Hepatocyte (in vitro differentiated cells): ENCODE measurements around the gene FITM1. TPM values are rescaled to one million over a fixed set of nuclear protein-coding genes. Genes with fewer than 3 reads are reported as not detected.

ENCODE experiments used
- DNase-seq: peaks from one replicate; pipeline ENCODE4 v3.0.0-alpha.2; 2016; ENCODE audit warnings: low spot score
- H2AFZ ChIP-seq: fragments of 200-600 bp; sonication (generic); 2 replicates; pipeline ENCODE4 v1.6.0; 2016; ENCODE audit warnings: antibody characterized with exemption, mild to moderate bottlenecking
- H3K27ac ChIP-seq: fragments of 200-600 bp; sonication (generic); 2 replicates; pipeline ENCODE4 v1.5.1; 2016; ENCODE audit warnings: mild to moderate bottlenecking
- H3K27me3 ChIP-seq: fragments of 200-600 bp; sonication (generic); 2 replicates; pipeline ENCODE4 v1.6.1; 2016
- H3K36me3 ChIP-seq: fragments of 200-600 bp; sonication (generic); replicated peaks from 2 replicates; pipeline ENCODE4 v1.5.1; 2016; ENCODE audit warnings: low read depth; ENCODE audit not compliant: insufficient read depth
- H3K4me1 ChIP-seq: fragments of 200-600 bp; sonication (generic); 2 replicates; pipeline ENCODE4 v1.5.1; 2016; ENCODE audit warnings: mild to moderate bottlenecking, moderate library complexity; ENCODE audit not compliant: insufficient read depth
- H3K4me2 ChIP-seq: fragments of 200-600 bp; sonication (generic); 2 replicates; pipeline ENCODE4 v1.6.0; 2016
- H3K4me3 ChIP-seq: fragments of 200-600 bp; sonication (generic); 2 replicates; pipeline ENCODE4 v1.5.1; 2016; ENCODE audit warnings: mild to moderate bottlenecking
- H3K79me2 ChIP-seq: fragments of 200-600 bp; sonication (generic); 2 replicates; pipeline ENCODE4 v1.6.0; 2017; ENCODE audit warnings: mild to moderate bottlenecking
- H3K9me2 ChIP-seq: fragments of 200-600 bp; sonication (generic); replicated peaks from 2 replicates; pipeline ENCODE4 v1.6.0; 2017; ENCODE audit warnings: mild to moderate bottlenecking; ENCODE audit not compliant: insufficient read depth
- H3K9me3 ChIP-seq: fragments of 200-600 bp; sonication (generic); 2 replicates; pipeline ENCODE4 v1.5.1; 2016; ENCODE audit warnings: low read depth, mild to moderate bottlenecking
- H4K20me1 ChIP-seq: fragments of 200-600 bp; sonication (generic); 2 replicates; pipeline ENCODE4 v1.6.0; 2016; ENCODE audit warnings: mild to moderate bottlenecking; ENCODE audit not compliant: insufficient read depth, poor library complexity, severe bottlenecking
- EZH2 ChIP-seq: fragments of 200-600 bp; sonication (generic); IDR thresholded peaks from 2 replicates; pipeline ENCODE4 v1.6.1; 2016; ENCODE audit warnings: antibody characterized with exemption, mild to moderate bottlenecking, borderline replicate concordance
- EZH2phosphoT487 ChIP-seq: fragments of 200-600 bp; sonication (generic); IDR thresholded peaks from one replicate; pipeline ENCODE4 v1.6.1; 2018; ENCODE audit warnings: antibody characterized with exemption, mild to moderate bottlenecking, low read depth, moderate library complexity; ENCODE audit not compliant: unreplicated experiment, severe bottlenecking
- WGBS: methylation state at CpG from one replicate; pipeline ENCODE4 v1.1.6; 2016; ENCODE audit warnings: low lambda C conversion rate; ENCODE audit errors: missing lambda C conversion rate; 5-methylcytosine and 5-hydroxymethylcytosine counted together
- polyA plus RNA-seq: library from polyadenylated mRNA; unstranded; fragments of >200 nt; fragmentation: Nextera tagmentation; extraction: Ambion mirVana; gene quantifications from 2 replicates; pipeline ENCODE4 v1.2.1, GENCODE V29; 2016
- total RNA-seq: library from RNA; depleted of rRNA; stranded (reverse); fragments of >200 nt; gene quantifications from 2 replicates; pipeline ENCODE4 v1.2.3, GENCODE V29; 2014
- TF ChIP-seq, protein P1 (sequence below): fragments of 200-600 bp; sonication (generic); IDR thresholded peaks from 2 replicates; pipeline ENCODE4 v1.5.1; 2016; ENCODE audit warnings: antibody characterized with exemption, mild to moderate bottlenecking; ENCODE audit not compliant: poor library complexity

FITM1 gene
- total and polyA plus RNA-seq, 2 experiments from 2014 or later, result 1.0 to 2.2 TPM

DNA sequence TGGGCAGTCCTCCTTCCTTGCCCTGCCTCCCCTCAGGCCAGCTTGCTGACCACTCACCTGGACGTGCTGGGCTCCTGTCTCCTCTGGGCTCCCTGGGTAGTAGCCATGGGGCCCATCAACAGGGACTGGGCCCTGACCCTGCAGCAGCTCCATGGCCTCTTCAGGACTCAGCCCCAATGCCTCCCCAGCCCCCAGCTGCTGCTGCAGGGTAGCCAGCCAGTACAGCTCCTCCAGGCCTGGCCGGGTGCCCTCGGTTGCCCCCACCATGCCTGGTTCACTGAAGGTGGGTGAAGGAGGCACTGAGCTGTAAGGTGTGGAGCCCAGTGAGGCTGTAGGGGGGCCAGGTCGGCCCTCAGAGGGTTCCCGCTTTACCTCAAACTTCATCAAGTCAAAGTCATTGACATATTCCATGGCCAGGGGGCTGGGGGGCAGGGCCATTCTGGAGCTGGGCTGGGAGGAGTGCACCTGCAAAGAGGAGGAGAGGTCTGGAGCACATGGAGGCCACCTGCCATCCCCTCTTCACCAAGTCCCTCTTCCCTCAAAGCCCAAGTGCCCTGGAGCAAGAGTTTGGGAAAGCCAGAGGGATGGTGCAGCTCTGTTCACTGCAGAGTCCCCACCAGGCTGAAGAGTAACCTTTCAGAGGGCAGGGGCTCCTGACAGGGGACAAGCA lies 47.9 kb upstream of the FITM1 start:
- 95% methylated on average over 5 of the region's 5 CpGs for WGBS

DNA sequence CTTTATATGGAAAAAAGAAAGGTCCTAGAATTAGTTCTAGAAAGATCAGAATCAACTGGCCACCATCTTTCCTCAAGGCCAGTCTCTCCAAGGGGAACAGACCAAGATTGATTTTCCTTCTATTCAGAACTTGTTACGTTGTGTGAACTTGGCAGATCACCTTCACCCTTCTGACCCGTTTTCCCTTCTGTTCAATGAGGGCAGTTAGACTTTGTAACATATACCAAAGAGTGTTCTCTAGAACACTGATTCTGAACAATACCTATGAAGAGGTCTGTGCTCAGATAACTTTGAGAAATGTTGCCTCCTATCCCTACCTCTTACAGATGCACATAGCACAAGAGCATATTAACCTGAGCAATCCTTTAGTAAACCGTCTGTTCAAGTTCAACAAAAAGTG lies 47.0 kb upstream of the FITM1 start:
- Histone ChIP-seq H3K4me1 (peaks cover 3% of the 10 kb centered on the region), H3K4me2 (no peak overlapping the region), H3K27ac (no peak overlapping the region), H3K9me3 (no peaks in the 10 kb centered on the region), H4K20me1 (no peaks in the 10 kb centered on the region), H3K36me3 (no peaks in the 10 kb centered on the region), H3K79me2 (no peaks in the 10 kb centered on the region), H3K9me2 (no peaks in the 10 kb centered on the region), H2AFZ (no peak overlapping the region), H3K27me3 (peaks cover 4% of the 10 kb centered on the region), H3K4me3 (no peak overlapping the region)
- 88% methylated on average over 3 of the region's 3 CpGs for WGBS
- DNase-seq, result no peak
- TF ChIP-seq EZH2phosphoT487 (no peak), EZH2 (no peak)
- TF ChIP-seq, protein P1, sequence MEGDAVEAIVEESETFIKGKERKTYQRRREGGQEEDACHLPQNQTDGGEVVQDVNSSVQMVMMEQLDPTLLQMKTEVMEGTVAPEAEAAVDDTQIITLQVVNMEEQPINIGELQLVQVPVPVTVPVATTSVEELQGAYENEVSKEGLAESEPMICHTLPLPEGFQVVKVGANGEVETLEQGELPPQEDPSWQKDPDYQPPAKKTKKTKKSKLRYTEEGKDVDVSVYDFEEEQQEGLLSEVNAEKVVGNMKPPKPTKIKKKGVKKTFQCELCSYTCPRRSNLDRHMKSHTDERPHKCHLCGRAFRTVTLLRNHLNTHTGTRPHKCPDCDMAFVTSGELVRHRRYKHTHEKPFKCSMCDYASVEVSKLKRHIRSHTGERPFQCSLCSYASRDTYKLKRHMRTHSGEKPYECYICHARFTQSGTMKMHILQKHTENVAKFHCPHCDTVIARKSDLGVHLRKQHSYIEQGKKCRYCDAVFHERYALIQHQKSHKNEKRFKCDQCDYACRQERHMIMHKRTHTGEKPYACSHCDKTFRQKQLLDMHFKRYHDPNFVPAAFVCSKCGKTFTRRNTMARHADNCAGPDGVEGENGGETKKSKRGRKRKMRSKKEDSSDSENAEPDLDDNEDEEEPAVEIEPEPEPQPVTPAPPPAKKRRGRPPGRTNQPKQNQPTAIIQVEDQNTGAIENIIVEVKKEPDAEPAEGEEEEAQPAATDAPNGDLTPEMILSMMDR, result no peak

More for the DNA sequence above, 47.9 kb upstream of the FITM1 start:
- Histone ChIP-seq H3K4me2 (no peak overlapping the region), H3K9me2 (no peaks in the 10 kb centered on the region), H3K27ac (no peak overlapping the region), H4K20me1 (no peaks in the 10 kb centered on the region), H3K36me3 (no peaks in the 10 kb centered on the region), H3K4me1 (peaks cover 3% of the 10 kb centered on the region), H3K79me2 (no peaks in the 10 kb centered on the region), H3K27me3 (peaks cover 4% of the 10 kb centered on the region), H2AFZ (no peak overlapping the region), H3K9me3 (no peaks in the 10 kb centered on the region), H3K4me3 (no peak overlapping the region)
- no peak for DNase-seq
- TF ChIP-seq EZH2phosphoT487 (no peak), EZH2 (no peak)
- TF ChIP-seq, protein P1, result no peak

DNA sequence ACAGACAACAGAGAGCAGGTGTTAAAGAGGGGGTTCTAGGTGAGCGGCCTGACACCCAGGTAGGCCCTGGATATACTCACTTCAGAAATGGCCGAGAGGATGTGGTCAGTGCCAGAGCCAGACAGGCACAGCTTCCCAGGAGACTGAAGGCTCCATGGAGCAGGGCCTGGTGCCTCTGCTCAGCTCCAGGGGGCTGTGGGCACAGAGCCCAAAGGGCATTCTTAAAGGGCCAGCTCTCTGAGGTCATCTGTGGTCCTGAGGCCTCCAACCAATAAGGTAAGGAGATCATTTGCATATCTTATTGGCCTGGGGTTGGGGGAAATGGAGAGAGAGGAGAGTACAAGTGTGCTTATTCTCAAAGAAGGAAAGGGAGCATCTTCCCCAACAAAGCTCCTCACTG lies 46.0 kb upstream of the FITM1 start:
- Histone ChIP-seq H3K9me2 (no peaks in the 10 kb centered on the region), H2AFZ (no peak overlapping the region), H3K27ac (no peak overlapping the region), H3K27me3 (peaks cover 2% of the 10 kb centered on the region), H3K4me3 (no peak overlapping the region), H4K20me1 (no peaks in the 10 kb centered on the region), H3K4me1 (peaks cover 3% of the 10 kb centered on the region), H3K9me3 (no peaks in the 10 kb centered on the region), H3K4me2 (no peak overlapping the region), H3K79me2 (no peaks in the 10 kb centered on the region), H3K36me3 (no peaks in the 10 kb centered on the region)
- DNase-seq, result no peak
- TF ChIP-seq EZH2phosphoT487, result no peak
- TF ChIP-seq, protein P1, result no peak
- TF ChIP-seq EZH2, result no peak
- 97% methylated on average over 2 of the region's 2 CpGs for WGBS
